GM21381 (cell line): ENCODE data around the gene TANK.

Experiments
- ATAC-seq: cut with Tn5 transposase; IDR thresholded peaks from one replicate; pipeline ENCODE4 v1.9.1; 2021; ENCODE audit warnings: mild to moderate bottlenecking, moderate library complexity; ENCODE audit not compliant: unreplicated experiment

Gene TANK

DNA sequence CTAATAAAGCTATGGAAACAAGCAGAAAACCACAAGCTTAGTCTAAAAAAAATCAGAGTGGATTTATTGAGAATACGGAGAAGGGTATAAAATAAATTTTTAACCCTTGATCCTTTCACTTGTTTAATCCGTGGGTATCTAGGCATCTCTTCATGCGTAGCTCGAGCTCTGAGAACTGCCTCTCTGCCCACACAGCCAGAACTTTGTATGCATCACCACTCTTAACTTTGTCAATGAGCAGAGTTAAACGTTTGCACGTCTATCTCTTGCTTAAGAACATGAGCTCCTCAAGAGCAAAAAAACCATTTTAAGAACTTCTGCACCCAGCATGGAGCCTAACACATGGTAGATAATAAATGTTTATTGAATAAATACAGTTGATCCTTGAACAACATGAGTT, 26.9 kb upstream of the TANK start:
- no peak for ATAC-seq

DNA sequence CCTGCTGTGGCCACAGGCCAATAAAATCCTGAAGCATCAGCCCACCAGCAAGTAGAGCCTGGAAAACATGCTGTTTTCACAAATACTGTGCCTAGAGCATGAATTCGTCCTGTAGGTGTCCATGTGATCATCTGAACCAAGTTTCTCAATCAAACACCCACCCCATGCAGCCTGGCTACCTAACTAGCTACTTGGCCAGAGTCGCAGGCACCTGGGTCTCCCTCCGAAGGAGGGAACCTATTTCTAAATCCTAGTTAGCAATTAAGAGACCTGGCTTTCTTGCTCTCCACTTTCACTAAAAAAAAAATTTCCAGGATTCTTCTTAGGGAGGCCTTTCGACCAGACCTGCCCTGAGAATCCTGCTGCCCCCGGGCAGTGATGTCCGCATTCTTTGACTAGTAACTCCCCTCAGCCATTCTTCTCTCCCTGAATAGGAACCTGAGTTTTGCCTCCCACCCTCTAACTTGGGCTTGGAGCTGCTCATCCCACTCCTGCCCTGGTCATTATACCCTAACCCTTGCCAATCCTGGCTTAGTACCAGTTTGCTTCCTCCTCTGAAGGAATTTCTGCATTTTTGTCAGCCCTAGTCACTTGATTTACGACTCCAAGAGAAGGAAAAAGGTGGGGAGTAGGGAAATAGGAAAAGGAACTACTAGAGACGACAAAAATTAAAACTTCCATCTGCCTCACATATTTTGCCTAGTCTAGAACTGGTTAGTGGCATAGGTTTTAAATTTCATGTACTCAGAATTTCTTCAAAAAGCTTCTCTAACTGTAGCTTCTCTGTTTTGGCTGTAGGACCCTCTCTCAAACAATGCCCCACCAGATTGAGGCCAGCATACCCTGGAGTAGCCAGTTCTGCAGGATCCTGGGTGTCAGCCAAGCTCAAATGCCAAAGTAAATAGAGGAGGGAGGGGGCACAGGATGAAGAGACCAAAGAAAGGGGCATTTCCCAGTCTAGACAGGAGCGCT, 25.4 kb upstream of the TANK start:
- ATAC-seq, result no peak

DNA sequence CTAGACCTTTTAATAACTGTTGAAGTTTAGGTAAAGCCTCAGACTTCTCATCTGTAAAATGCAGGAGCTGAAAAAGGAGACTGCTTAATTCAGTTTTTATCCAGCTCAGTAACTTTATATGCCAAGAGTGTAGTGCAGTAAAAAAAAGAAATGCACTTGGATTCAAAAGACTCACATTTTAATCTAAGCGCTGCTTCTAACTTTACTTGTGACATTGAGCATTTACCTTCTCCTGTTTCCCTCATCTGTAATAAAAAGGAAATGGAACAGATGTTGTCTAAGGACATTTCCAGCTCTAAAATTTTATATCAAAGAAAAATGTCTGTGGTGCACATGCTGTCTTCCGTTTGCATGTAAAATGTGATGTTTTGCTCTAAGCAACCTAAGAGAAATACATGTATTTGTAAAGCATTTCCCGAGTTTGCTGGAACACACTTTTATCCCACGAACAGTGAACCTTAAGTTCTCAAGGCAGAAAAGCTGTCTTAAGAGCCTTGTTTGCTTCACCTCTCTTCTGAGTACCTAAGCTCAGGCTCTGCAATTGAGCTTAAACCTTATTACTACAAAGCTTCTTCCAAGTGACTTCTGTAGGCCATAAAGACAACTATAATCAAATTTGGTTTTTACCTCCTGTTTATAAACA, 24.2 kb upstream of the TANK start:
- no peak for ATAC-seq

DNA sequence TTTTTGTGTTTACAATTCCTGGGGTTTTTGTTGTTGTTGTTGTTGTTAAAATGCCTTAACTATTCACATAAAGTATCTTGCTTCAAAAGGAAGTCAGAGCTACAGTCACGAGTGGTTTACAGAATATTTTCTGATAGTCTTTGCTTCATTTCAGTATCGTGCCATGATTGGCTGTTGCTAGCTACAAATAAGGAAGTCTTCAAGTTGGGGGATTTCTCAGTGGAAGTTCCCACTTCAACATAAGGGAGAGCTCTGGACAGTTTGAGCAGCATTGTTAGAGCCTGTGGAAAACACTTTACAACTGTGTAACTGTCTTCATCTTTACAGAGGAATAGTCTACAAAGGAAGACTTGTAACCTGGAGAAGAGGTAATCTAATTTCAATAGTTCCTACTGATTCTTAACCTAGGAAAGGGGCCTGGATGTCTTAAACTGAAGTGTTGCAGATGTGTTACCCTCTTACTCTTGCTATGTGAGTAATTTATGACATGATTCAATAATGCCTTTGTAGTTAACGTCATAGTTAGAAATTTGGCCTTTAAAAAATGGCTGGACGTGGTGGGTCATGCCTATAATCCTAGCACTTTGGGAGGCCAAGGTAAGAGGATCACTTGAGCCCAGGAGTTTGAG, 23.4 kb upstream of the TANK start:
- ATAC-seq, result peak; percentile 75

DNA sequence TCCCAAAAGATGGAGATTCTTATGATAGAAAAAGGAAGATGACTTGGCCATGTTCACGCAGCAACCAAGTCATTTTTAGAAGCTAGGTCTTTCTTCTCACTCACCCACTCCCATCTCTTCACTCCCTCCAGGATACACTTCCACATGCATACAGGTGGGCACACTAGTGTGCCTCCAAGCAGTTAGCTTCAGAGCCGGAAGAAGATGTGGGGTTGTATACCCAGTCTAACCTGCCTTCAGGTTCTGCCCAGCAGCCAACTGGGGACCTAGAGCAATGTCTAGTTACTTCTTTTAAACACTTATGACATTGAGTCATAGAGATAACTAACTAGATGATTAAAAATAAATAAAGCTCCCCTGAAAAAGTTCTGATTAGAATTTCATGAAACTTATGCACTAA, 21.8 kb upstream of the TANK start:
- ATAC-seq, result no peak

DNA sequence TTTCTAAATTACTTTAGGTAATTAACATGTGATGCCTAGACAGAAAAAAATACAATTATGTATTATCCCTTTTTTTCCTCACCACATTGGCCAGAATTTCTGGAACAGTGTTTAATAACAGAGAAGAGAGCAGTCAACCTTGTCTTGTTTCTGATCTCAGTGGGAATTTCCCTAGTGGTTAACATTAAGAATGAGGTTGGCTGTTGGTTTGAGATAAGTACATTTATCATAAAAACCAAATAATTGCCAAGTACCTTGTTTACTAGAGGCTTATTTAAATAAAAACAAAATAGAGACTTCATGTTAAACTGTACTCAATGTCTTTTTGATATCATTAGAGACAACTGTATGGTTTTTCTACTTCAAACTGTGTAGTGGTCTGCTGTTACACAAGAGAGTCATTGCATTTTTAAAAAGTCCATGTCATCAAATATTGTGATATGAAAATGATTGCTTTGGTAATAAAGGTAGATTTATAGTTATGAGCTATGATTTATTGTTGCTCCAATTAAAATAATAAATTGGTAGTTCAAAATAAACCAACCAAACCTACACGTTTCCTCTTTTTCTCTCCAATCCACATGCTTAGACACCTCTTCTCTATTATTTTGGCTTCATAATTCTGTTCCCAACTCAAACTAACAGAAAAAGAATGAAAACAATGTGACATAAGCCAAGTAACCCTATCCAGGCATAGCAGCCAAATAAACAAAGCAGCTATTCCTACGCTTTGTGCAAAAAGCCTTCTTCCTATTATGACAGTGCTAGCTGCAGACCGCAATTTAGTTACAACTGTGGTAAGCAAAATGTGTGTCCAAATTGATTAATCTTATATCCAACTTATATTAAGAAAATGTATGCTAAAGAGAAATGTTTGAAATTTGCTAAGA, 20.9 kb upstream of the TANK start:
- ATAC-seq, result peak; percentile 27

DNA sequence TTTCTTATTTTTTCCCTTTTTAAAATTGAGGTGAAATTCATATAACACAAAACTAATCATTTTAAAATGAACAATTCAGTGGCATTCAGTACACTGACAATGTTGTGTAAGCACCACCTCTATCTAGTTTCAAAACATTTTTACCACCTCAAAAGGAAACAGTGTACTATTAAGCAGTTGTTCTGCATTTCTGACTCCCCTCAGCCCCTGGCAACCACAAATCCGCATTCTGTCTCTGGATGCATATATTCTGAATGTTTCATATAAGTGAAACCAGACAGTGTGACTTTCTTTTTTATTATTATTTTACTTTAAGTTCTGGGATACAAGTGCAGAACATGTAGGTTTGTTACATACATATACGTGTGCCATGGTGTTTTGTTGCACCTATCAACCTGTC, 19.2 kb upstream of the TANK start:
- ATAC-seq, result peak; percentile 41

DNA sequence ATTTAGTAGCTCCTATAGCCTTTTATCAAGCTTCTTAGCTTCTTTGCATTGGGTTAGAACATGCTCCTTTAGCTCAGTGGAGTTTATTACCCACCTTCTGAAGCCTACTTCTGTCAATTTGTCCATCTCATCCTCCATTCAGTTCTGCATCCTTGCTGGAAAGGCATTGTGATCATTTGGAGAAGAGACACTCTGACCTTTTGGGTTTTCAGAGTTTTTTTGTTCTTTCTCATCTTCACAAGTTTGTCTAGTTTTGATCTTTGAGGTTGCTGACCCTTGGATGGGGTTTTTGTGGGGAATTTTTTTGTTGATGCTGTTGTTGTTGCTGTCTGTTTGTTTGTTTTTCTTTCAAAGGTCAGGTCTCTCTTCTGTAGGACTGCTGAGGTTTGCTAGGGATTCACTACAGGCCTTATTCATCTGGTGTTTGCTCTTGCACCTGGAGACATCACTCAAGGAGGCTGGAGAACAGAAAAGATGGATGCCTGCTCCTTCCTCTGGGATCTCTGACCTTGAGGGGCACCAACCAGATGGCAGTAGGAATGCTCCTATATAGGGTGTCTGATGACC, 13.9 kb upstream of the TANK start:
- ATAC-seq, result no peak

DNA sequence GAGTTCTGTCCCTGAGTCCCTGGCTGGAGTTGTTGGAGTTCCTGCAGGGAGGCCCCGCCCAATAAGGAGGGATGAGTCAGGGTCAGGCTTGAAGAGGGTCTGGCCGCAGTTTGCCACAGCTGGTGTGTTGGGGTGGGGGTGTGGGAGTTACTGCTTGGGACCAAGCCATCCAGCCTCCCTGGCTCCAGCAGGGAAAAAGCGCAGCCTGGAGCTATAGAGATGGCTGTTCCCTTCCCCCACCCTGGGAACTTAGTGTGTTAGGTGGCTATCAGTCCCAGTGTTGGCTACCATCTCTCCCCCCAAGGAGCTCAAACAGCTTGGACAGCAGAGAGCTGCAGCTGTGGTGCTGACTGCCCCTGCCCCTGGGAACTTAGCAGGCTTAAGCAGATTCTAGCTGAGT, 13.2 kb upstream of the TANK start:
- ATAC-seq, result no peak

DNA sequence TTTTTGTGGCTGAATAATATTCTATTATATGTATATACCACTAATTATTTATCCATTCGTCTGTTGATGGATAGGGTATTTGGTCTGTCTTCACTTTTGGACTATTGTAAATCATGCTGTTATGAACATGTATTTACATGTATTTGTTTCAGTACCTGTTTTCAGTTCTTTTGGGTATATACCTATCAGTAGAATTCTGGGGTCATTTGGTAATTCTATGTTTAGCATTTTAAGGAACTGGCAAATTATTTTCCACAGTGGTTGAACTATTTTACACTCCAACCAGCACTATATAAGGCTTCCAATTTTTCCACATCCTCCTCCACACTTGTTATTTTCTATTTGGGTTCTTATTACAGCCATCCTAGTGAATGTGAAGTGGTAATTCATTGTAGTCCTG, 12.4 kb upstream of the TANK start:
- no peak for ATAC-seq

DNA sequence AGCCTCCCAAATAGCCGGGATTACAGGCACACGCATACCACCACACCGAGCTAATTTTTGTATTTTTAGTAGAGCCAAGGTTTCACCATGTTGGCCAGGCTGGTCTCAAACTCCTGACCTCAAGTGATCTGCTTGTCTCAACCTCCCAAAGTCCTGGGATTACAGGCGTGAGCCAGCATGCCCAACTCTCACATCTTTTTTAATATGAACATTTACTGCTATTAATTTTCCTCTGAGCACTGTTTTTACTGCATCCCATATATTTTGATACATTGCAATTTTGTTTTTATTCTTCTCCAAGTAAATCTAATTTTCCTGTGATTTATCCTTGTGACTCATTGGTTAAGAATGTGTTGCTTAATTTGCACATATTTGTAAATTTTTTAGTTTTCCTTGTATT, 9.5 kb upstream of the TANK start:
- no peak for ATAC-seq

DNA sequence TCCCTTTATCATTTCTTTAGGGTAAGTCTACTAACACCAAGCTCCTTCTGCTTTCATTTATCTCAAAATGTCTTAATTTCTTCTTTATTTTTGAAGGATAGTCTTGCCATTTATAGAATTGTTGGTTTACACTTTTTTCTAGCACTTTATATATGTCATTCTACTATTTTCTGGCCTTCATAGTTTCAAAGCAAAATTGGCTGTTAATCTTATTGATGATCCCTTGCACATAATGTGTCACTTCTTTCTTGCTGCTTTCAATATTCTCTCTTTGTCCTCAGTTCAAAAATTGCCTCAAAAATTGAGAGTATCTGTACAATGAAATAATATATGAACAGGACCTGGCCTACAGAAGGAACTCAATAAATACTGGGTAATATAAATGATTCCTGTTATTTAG, 7.9 kb upstream of the TANK start:
- no peak for ATAC-seq

DNA sequence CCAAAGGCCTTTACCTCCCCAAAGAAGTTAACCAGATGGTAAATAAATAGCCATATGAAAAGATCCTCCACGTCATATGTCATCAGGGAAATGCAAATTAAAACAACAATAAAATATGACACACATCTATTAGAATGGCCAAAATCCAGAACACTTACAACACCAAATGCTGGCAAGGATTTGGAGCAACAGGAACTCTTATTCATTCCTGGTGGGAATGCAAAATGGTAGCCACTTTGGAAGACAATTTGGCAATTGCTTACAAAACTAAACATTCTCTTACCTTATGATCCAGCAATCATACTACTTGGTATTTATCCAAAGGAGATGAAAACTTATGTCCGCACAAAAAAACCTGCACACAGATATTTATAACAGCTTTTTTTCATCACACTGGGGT, 1.3 kb upstream of the TANK start:
- no peak for ATAC-seq

DNA sequence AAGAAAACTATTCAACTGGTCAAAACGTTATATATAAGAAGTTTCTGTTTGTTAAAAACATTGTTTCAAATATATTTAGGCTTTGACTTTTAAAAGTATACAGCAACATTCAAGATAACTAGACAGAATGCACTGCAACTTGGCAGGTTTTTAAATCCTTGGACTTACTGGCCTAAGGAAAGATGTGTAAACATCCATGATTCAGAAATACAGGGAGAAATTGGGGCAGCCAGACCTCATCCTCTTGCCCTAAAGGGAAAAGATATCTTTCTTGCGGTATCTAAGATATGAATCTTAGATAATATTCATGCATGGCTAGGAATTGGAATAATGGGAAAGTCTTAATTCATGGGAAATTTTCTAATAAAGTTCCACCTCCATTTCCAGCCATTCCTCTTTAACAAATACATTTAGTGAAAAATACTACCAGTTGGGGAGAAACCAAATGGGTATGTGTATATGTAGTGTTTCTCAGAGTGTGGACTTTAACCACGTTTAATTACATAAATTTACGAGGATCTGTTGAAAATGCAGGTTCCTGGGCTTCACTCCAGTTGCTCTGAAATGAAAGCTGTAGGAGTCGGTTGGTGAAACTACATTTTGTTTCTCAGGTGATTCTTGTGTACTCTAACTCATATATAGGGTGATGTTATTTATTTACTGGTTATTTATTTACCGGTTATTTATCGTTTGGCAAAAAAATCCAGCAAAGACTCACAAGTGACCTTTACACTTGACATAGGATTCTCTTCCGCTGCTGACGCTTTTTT, 587 bp upstream of the TANK start:
- peak; percentile 8 for ATAC-seq

DNA sequence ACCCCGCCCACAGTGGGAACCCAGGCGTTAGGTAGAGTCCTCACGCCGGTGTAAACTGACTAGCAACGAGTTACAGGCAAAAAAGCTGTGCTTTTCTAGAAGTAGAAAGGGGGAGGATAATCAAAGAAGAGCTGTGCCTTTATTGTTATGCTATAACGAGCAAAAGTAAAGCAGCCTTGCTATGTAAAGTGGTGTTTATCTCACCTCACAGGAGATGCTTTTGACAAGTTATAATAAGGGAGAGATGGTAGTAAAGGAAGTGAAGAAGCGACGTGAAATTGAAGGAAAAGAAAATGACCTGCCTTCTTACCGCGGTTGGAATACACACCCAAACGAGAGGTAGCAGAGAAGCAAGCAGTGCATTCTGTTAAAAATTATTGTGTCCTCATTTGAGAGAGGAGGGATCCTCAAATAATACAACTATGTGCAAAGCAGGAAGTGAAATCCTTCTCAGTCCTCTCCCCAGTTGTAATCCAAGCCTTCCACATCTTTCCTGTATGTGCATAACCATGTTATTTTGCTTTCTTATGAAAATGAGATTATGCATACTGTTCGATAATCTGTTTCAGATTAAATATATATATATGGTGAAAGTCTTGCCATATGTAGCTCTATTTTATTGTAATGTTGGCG, 962 bp downstream of the TANK start:
- peak; percentile 36 for ATAC-seq

DNA sequence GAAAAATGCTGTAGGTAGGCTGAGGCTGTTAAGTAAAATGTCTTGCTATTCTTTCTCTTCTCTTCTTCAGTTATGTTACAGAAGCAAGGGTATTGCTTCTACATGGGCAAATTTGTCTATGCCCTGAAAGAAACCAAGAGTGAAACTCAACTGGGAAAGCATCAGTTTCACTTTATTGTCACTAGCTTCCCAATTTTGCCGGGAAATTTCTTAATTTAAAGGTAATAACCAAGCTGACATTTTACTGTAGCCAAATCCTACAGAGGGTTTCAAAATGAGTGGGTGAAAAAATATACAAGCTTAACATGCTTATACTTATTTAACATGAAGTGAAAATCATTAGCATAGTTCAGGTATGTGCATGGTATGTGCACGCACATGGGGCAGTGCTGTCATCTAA, 3.2 kb downstream of the TANK start:
- no peak for ATAC-seq

DNA sequence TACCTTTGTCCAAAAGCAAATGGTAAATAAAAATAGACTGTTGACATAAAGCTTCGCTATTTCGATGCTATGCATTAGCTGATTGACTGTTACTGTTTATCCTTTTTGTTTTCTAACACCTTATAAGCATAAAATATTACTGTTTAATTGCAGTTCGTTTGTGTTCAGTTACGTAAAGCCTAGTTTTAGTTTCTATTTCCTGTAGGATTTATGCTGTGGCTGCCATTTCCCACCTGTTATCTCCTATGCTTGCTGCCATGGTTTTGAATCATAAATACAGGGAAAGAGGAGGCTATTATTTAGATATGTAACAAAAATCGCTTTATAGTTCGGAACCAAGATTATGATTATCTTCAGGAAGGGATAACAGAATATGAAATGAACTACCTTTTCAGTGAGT, 3.9 kb downstream of the TANK start:
- ATAC-seq, result no peak

DNA sequence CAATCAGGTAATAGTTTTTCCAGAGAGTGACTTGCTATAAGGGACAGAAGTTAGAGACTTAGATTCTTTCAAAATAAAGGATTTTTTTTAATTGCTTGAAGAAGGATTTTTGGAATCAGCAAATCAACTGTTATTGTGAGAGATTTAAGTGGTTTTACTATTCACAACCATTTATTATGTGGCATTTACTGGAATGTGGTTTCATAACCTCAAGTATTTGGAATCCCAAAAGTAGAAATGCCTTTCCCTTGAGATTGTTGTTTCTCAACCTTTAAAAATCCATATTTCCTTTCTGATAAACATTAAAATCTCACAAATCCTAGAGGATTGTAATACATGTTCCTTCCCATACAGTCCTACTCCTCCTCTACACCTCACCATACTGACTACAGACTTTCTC, 5.0 kb downstream of the TANK start:
- no peak for ATAC-seq

DNA sequence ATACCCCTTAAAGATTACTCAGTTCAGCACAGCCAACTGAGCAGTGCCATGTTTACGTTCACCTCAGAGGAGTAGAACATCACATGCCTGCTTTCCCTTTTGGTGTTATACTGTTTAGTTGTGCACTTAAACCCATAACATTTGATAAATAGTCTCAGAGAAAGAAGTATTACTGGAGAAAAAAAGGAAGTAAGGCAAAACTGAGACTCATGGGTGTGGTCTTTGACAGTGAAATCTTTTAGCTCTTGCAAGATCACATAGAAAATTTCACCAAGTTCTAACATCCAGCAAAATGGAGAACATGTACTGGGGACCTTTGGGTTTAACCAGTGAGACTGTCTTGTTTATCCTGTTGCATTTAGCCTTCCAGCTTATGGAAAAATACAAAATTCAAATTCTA, 5.6 kb downstream of the TANK start:
- ATAC-seq, result peak; percentile 21
